Smooth muscle cell of the brain vasculature (primary cell): ENCODE data around the gene ENPEP.
"Not testable (repeated sequence)": the region's sequence is repeated elsewhere in the genome, so short reads cannot be mapped to it uniquely, and the experiment has no call there.

Experiments used
- DNase-seq: peaks from one replicate; pipeline ENCODE4 v3.0.0-alpha.2; 2012; ENCODE audit warnings: low read depth, low spot score

The ENPEP gene

GRCh38 chr4:110484029-110484428 lies 8.1 kb downstream of the ENPEP start:
- no peak for DNase-seq

- no peak for DNase-seq
Observed at GRCh38 chr4:110484767-110485166, 8.8 kb downstream of the ENPEP start.

- DNase-seq, result no peak
Observed at GRCh38 chr4:110485452-110485851, 9.5 kb downstream of the ENPEP start.

GRCh38 chr4:110486256-110486655 lies 10.3 kb downstream of the ENPEP start:
- no peak for DNase-seq

GRCh38 chr4:110486850-110487249 lies 10.9 kb downstream of the ENPEP start:
- not testable (repeated sequence) for DNase-seq

- no peak for DNase-seq
Observed at GRCh38 chr4:110487873-110488272, 11.9 kb downstream of the ENPEP start.

- no peak for DNase-seq
Observed at GRCh38 chr4:110489901-110490508, 14.1 kb downstream of the ENPEP start.

GRCh38 chr4:110492522-110492921 lies 16.6 kb downstream of the ENPEP start:
- no peak for DNase-seq

GRCh38 chr4:110493520-110493919 lies 17.6 kb downstream of the ENPEP start:
- no peak for DNase-seq

GRCh38 chr4:110498420-110498819 lies 22.5 kb downstream of the ENPEP start:
- DNase-seq, result no peak

- no peak for DNase-seq
Observed at GRCh38 chr4:110499126-110499525, 23.2 kb downstream of the ENPEP start.

- DNase-seq, result no peak
Observed at GRCh38 chr4:110501826-110502225, 25.9 kb downstream of the ENPEP start.

GRCh38 chr4:110503270-110504083 lies 27.5 kb downstream of the ENPEP start:
- DNase-seq, result no peak

GRCh38 chr4:110504084-110504435 lies 28.1 kb downstream of the ENPEP start:
- no peak for DNase-seq

- no peak for DNase-seq
Observed at GRCh38 chr4:110505440-110505839, 29.5 kb downstream of the ENPEP start.

- no peak for DNase-seq
Observed at GRCh38 chr4:110508827-110509710, 33.1 kb downstream of the ENPEP start.

- DNase-seq, result no peak
Observed at GRCh38 chr4:110510277-110510676, 34.3 kb downstream of the ENPEP start.

GRCh38 chr4:110510955-110511544 lies 35.1 kb downstream of the ENPEP start:
- no peak for DNase-seq

GRCh38 chr4:110512901-110513300 lies 36.9 kb downstream of the ENPEP start:
- no peak for DNase-seq

GRCh38 chr4:110514889-110515479 lies 39.0 kb downstream of the ENPEP start:
- DNase-seq, result no peak

GRCh38 chr4:110515676-110516075 lies 39.7 kb downstream of the ENPEP start:
- no peak for DNase-seq
